HG02623 (cell line): Measurements from ENCODE around the gene PELO.

Experiments
- ATAC-seq: cut with Tn5 transposase; IDR thresholded peaks from one replicate; pipeline ENCODE4 v1.9.1; 2021; ENCODE audit warnings: moderate library complexity; ENCODE audit not compliant: unreplicated experiment

Gene PELO

DNA sequence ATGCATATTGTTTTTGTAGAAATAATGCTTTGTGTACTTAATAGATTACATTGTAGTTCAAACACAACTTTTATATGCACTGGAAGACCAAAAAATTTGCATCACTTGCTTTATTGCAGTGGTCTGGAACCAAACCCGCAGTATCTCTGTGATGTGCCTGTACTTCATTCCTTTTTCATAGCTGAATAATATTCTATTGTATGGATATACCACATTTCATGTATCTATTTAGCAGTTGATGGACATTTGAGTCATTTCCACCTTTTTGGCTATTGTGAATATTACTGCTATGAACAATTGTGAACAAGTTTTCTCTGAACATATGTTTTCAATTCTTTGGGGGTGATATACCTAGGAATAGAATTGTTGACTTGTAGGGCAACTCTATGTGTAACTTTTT lies 40.1 kb downstream of the PELO start:
- no peak for ATAC-seq

DNA sequence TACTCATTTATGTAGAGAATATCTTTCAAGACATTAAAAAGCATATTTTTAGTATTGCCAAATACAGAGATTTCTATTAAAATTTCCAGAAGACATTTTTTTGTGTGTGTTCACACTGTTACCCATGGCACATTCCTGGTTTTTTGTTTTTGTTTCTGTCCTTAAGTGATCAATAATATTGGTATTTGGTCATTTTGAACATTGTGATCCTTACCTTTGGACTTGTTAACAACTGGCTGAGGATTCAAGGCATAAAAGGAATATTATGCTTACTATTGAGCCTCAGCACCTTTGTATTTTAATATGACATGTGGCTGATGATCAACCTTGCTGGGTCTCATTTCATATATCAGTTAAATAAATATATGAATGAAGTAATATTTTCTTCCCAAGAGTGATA lies 41.9 kb downstream of the PELO start:
- no peak for ATAC-seq

DNA sequence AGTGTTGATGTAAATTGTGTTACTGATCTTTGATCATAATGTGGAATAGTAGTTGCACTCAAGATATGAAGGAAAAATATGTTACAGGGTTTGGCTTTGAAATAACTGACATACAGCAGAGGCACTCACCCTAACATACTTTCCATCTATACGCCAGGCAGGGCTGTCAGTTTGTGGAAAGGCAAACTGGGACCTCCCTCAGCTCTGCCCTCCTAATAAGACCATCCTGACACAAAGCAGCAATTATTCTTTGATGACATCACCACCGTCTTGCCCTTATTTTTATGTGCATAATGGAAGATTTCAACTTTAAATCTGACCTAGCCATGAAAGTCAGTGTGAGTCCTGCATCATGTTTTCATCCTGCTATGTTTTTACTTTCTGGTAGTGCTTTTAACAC lies 42.9 kb downstream of the PELO start:
- ATAC-seq: no peak

DNA sequence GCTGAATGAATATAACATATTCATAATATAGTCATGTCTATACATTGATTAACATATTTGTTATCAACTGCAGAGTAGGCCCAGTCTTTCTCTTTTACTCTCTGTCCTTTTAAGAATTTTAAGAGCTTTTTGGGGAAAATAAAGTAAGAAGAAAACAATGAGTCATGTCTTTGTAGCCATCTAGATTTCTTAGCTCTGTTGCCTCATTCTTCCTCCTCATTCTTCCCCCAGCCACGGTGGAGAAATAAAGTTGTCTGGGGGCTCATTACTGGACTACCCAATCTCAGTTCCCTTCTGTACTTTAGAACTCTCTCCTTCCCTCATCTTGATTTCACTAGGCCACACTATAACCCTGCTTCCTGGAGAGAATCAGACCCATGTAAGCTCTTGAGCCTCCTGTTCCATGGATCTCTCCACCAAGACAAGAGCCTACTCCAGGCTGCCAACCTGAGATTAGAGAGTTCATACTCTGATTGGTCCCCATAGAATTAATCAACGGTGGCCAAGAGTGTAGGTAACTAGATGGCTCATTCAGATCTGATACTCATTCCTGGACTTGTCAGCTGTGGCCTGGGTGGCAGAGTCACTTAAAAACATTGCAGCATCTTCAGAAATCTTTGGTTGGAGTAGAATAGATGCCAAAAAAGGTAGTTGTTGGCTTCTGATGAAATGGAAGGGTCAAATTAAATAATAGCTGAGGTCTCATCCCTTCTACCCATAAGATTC lies 44.2 kb downstream of the PELO start:
- no peak for ATAC-seq

DNA sequence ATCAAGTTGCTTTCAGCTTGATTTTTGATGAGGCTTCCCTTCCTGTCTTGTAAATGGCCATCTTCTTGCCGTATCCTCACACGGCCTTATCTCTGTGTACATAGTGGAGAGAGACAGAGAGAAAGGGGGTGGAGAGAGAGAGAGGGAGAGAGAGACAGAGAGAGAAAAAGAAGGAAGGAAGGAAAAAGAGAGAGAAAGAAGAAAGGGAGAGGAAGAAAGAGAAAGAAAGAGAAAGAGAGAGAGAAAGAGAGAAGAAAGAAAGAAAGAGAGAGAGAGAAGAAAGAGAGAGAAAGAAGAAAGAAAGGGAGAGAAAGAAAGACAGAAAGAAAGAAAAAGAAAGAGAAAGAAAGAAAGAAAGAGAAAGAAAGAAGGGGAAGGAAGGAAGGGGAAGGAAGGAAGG lies 46.6 kb downstream of the PELO start:
- ATAC-seq: no peak

DNA sequence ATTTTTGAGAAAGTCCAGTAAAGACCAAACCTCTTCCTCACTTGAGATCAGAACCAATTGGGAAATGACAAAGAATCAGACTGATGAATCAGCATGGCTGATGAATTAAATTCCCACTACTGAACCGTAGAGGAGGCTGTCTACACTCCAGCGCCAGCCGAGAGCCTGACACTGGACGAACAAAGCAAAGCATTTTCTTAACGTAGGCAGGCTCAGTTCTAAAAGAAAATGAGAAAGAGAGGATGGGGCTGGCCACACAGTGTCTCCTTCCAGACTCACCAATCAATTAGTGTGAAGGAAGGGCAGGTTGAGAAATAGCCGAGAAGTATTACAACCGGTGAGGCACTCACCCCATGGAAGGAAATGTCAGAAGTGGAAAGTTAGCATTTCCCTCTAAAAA lies 49.4 kb downstream of the PELO start:
- ATAC-seq: no peak
